Colonic mucosa (tissue), 4 donors: Measurements from ENCODE around the gene SESN1. TPM values are rescaled to one million over a fixed set of nuclear protein-coding genes. Genes with fewer than 3 reads are reported as not detected.
"Not testable (repeated sequence)": the region's sequence is repeated elsewhere in the genome, so short reads cannot be mapped to it uniquely, and the experiment has no call there.

ENCODE experiments used
- DNase-seq: peaks from one replicate; pipeline ENCODE4 v3.0.0-alpha.2; 2020
- H3K27ac ChIP-seq: fragments of 200-600 bp; one replicate; pipeline ENCODE4 v1.8.0; 2021
- H3K27me3 ChIP-seq: fragments of 200-600 bp; one replicate; pipeline ENCODE4 v1.8.0; 2021
- H3K36me3 ChIP-seq: fragments of 200-600 bp; one replicate; pipeline ENCODE4 v1.8.0; 2021
- H3K4me1 ChIP-seq: fragments of 200-600 bp; one replicate; pipeline ENCODE4 v1.8.0; 2021; ENCODE audit warnings: mild to moderate bottlenecking
- H3K4me3 ChIP-seq: fragments of 200-600 bp; one replicate; pipeline ENCODE4 v1.8.0; 2021
- H3K9ac ChIP-seq, 2 donors: one replicate each; pipeline ENCODE4 v1.7.0; 2013; ENCODE audit warnings: control low read depth in 2 of 2, low read depth in 2 of 2, low read length in 2 of 2
- H3K9me3 ChIP-seq: fragments of 200-600 bp; one replicate; pipeline ENCODE4 v1.8.0; 2021
- intact Hi-C: fragments of 100-400 bp; cut with DNase I; formaldehyde crosslinking; loops from one replicate; pipeline ENCODE4 v1.14.1; 2022
- total RNA-seq, 2 donors: library from RNA; stranded (reverse); fragmentation: NEBNext Ultra II Directional in 1 of 2; extraction: Animal tissue kit (Norgen Biotek cat#: 25700) in 1 of 2; gene quantifications; one replicate each; pipeline ENCODE4 v1.2.1, GENCODE V29; 2021
- TF ChIP-seq, protein P1 (sequence below): fragments of 200-600 bp; IDR thresholded peaks from one replicate; pipeline ENCODE4 v1.8.0; 2022; ENCODE audit warnings: antibody characterized with exemption, mild to moderate bottlenecking
- donor health status: healthy.
- donor health status: DM: no; HTN: no; CAD: no.
- donor health status: DM: no; HTN: no; CAD: no.

SESN1 gene
- total RNA-seq, 2 donors from 2014 or later: 16.9 to 20.7 TPM

GRCh38 chr6:109087661-109088264 is 6.9 kb downstream of the SESN1 start:
- Histone ChIP-seq H3K36me3 (no peaks in the 10 kb centered on the region), H3K27ac (peak overlapping the region; percentile 14), H3K9me3 (no peaks in the 10 kb centered on the region), H3K4me3 (no peak overlapping the region), H3K27me3 (no peaks in the 10 kb centered on the region), H3K9ac (no peak overlapping the region), H3K4me1 (peaks cover 10% of the 10 kb centered on the region)
- intact Hi-C loops: no loop called here
- DNase-seq: no peak
- TF ChIP-seq, protein P1, sequence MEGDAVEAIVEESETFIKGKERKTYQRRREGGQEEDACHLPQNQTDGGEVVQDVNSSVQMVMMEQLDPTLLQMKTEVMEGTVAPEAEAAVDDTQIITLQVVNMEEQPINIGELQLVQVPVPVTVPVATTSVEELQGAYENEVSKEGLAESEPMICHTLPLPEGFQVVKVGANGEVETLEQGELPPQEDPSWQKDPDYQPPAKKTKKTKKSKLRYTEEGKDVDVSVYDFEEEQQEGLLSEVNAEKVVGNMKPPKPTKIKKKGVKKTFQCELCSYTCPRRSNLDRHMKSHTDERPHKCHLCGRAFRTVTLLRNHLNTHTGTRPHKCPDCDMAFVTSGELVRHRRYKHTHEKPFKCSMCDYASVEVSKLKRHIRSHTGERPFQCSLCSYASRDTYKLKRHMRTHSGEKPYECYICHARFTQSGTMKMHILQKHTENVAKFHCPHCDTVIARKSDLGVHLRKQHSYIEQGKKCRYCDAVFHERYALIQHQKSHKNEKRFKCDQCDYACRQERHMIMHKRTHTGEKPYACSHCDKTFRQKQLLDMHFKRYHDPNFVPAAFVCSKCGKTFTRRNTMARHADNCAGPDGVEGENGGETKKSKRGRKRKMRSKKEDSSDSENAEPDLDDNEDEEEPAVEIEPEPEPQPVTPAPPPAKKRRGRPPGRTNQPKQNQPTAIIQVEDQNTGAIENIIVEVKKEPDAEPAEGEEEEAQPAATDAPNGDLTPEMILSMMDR: no peak

GRCh38 chr6:109084146-109084545 is 10.5 kb downstream of the SESN1 start:
- H3K36me3 ChIP-seq, H3K27ac ChIP-seq, DNase-seq, H3K9ac ChIP-seq, H3K4me1 ChIP-seq, H3K9me3 ChIP-seq, H3K4me3 ChIP-seq, H3K27me3 ChIP-seq, intact Hi-C loops: not testable (repeated sequence)

DNA sequence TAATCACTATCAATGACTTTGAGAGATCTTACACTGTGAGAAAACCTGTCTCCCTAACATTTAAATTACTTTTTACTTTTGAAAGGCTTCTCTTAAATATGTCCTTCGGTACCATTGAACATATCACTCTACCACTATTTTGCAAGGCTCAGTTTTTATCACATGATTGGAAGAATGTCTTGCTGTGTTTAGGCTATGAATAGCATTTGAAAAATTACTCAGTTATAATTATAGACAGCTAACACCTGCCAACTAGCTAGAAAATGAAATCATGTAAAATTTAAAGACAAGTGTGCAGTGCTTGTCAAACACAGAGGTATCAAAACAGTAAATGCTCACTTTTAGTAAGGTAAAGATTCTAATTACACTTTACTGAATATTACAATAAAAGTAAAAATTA is 11.0 kb downstream of the SESN1 start:
- Histone ChIP-seq H3K9me3 (no peaks in the 10 kb centered on the region), H3K4me1 (no peaks in the 10 kb centered on the region), H3K27me3 (no peaks in the 10 kb centered on the region), H3K4me3 (no peak overlapping the region), H3K9ac (no peak overlapping the region), H3K27ac (no peak overlapping the region), H3K36me3 (no peaks in the 10 kb centered on the region)
- TF ChIP-seq, protein P1: no peak
- intact Hi-C loops: no loop called here
- DNase-seq: no peak

- no peak overlapping the region for H3K27ac ChIP-seq
- no peaks in the 10 kb centered on the region for H3K4me1 ChIP-seq
- intact Hi-C loops: no loop called here
Measured at GRCh38 chr6:109082188-109082577, 12.5 kb downstream of the SESN1 start.

DNA sequence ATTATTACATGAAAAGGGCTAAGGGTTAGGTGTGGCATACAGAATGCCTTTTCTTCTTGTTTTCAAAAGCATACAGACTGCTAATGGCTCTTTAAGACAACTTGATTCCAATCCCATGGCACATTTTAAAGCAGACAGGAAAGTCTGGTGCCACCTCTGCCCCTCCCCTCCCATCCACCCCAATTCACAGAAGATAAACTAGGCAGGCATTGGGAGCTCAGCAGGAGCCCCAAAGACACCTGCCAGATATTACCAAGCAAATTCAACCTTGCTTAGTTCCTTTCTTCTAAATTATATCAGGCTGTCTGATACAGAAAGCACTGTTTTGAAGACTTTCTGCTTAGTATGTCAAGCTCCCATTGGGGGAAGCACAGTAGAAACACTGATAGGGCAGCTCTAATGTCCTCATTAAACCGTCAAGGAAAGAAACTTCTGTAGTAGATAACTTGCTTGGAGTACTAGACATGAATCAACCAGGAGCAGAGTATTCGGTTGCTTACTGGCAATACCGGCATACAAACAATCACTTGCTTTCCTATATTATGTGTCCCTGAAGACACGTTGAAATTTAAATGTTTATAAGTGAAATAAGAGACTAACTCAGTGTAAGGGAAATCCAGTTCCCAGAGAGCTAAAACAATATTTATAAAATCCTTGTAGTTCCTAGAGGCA is 13.0 kb downstream of the SESN1 start:
- H3K27ac ChIP-seq: no peak overlapping the region

More at GRCh38 chr6:109082188-109082577, 12.5 kb downstream of the SESN1 start:
- Histone ChIP-seq H3K4me3 (no peak overlapping the region), H3K9ac (no peak overlapping the region), H3K27me3 (no peaks in the 10 kb centered on the region), H3K9me3 (no peaks in the 10 kb centered on the region), H3K36me3 (no peaks in the 10 kb centered on the region)
- TF ChIP-seq, protein P1: no peak
- DNase-seq: no peak

More for the DNA sequence above, 13.0 kb downstream of the SESN1 start:
- no peaks in the 10 kb centered on the region for H3K4me1 ChIP-seq
- no peaks in the 10 kb centered on the region for H3K36me3 ChIP-seq
- H3K9me3 ChIP-seq: no peaks in the 10 kb centered on the region
- intact Hi-C loops: no loop called here
- TF ChIP-seq, protein P1: no peak
- no peak overlapping the region for H3K9ac ChIP-seq
- no peaks in the 10 kb centered on the region for H3K27me3 ChIP-seq
- no peak for DNase-seq
- H3K4me3 ChIP-seq: no peak overlapping the region
